Stimulated activated CD4-positive, alpha-beta T cell treated with anti-CD3 and anti-CD28 coated beads, Interleukin-4, amount 100 ng/mL, for 4 hours (primary cell): ENCODE measurements around the gene PSKH1.
"Not testable (repeated sequence)": the region's sequence is repeated elsewhere in the genome, so short reads cannot be mapped to it uniquely, and the experiment has no call there.

ENCODE experiments used
- DNase-seq, 2 experiments: peaks; one replicate each; pipeline ENCODE4 v3.0.0-alpha.2; 2020

Gene PSKH1

DNA sequence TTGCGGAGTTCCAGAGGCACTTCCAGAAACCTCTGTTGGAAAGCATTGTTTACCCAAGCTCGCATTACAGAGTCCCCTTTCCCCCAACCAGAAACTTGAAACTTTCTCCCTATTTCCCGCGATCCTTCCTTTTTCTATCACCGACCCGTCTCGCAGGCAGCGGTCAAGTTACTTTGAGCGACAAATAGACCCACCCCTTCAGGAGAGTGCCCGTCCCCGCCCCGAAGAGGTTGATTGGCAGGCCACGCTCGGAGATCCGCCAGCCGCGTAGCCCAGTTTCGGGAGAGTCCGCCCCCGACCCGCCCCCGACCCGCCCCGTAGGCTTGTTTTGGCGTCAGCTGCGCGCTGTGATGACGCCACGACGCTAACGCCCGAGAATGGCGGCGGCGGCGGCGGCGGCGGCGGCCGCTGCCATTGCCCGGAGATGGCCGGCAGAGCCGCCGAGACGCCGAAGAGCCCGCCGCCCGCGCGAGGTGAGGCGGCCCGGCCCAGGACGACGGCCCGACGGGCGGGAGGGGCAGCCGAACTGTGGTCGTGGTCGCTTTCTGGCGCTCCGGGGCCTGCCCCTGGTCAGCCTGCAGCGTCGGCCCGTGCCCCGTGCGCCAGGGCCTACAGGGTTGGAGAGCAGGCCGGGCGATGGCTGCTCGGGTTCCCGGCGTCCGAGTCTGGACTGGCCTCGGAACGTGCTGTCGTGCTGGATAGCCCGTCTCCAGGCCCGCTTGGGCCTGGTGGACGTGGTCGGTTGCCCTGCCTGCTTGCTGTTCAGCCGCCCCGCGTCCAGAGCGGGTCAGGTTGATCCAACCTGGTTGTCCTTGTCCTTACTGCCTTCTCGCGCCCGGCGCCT is at the start of gene PSKH1:
Gene PSKH1 (plus strand): TSS at position 356 of the 844 bp plus-strand sequence. CDS start 15,496 bp downstream, outside the sequence.
- DNase-seq: peak; percentile 91 to 93

DNA sequence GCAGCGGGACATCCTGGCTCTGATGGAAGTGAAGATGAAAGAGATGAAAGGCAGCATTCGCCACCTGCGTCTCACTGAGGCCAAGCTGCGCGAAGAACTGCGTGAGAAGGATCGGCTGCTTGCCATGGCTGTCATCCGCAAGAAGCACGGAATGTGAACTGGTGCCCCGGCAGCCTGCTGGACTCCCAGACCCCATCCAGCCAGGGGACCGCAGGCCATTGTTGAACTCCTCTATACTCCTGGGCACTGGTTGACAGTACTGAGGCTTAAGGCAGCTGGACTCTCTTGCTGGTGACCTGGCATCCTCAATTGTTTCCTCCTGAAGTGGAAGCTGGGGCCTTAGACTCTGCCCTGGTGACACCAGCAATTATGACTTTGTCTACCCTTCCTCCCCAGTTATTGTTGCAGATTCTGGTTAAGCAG is 49.7 kb upstream of the PSKH1 start:
- DNase-seq: no peak

DNA sequence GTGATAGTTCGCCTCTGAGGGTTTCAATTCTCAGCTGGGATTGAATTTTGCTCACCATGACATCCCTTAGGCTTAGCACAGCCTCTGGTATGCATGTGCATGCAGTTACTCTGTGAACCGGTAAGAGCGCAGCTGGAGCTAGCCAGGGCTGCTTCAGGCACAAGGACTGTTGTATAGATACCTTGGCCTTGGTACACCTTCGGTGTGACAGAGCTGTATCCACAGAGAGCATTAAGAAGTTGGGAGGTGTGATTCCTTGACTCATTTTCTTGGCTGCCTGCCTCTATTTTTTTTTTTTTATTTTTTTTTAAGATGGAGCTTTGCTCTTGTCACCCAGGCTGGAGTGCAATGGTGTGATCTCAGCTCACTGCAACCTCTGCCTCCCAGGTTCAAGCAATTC is 48.6 kb upstream of the PSKH1 start:
- DNase-seq: no peak

DNA sequence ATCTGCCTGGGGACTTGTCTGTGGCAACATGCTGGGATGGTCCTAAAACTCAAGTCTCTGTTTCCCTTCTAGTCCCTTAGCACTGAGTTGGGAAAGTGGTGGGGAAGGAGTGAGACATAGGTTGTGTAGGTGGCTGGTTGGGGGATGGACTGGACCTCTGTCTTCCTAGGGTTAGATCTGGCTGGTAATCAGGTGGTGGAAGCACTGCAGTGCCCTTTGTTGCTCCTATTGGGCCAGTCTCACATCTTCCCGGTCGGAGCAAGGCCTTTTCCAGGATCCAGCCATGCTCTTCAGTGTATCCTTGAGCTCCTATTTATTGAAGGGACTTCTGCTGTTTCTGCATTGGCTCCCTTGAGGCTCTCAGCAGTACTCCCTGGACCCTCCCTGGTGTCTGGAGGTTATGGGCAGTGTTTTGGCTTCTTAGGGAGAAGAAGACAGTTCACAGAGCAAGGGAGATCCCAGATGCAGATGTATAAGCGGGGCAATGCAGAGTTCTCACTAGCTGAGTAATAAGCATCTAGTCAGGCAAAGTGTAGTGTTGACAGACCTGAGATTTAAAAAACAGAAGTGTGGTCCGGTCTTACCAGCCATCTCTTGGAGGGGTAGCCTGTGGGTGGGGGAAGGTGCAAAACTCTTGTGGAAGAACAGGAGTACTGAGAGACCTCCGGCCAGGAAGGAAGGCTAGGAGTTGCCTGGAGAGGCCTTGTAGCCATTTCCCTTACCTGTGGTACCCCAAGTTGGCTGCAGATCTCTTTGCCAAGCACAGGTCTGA is 47.6 kb upstream of the PSKH1 start:
- DNase-seq: no peak

DNA sequence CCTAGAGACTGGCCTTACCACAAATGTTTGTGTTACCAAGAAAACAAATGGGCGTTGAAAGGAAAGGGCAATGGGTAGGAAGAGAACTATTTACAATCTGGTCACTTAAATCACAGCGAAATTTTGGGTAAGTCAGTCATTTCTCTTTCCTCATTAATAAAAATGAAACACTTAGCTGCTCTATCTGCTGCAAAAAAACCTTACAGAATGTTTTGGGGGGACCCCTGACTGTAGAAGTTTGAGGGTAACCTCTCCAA is 47.1 kb upstream of the PSKH1 start:
- no peak for DNase-seq

DNA sequence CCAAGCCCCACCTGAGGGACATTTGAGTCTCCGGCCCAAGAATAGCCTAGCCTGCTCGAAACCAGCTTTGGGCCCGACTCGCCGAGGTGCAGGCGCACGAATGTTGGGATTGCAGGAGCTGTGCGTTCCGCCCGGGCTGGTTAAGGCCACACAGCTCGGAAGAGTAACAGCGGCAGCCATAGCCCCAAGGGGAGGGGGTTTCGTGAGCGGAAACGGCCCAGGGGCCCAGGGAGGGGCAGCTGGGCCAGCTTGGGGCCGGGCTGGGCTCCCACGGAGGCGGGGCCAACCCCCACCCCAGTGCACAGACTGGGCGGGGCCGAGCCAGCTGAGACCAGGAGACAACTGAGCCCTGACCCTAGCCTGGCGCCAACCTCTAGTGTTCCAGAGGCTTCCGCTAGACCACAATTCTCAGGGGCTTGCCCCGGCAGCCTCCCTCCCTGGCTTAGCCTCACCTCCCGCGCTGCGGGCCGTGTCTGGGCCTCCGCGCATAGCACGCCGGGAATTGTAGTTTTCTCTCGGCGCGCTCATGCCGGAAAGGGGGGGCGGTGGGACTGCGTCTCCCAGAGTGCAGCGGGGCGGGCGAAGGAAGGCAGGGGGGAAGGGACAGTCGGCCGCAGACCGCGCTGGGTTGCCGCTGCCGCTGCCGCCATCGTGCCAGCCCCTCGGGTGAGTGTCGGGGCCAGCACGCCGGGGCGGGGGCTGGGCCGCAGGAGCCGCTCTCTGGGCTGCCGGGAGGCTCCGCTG is 46.6 kb upstream of the PSKH1 start, which contains the start of gene NUTF2:
Gene NUTF2 (plus strand): TSS at position 614 of the 744 bp plus-strand sequence. CDS start 18,198 bp downstream, outside the sequence.
- DNase-seq: peak; percentile 93

DNA sequence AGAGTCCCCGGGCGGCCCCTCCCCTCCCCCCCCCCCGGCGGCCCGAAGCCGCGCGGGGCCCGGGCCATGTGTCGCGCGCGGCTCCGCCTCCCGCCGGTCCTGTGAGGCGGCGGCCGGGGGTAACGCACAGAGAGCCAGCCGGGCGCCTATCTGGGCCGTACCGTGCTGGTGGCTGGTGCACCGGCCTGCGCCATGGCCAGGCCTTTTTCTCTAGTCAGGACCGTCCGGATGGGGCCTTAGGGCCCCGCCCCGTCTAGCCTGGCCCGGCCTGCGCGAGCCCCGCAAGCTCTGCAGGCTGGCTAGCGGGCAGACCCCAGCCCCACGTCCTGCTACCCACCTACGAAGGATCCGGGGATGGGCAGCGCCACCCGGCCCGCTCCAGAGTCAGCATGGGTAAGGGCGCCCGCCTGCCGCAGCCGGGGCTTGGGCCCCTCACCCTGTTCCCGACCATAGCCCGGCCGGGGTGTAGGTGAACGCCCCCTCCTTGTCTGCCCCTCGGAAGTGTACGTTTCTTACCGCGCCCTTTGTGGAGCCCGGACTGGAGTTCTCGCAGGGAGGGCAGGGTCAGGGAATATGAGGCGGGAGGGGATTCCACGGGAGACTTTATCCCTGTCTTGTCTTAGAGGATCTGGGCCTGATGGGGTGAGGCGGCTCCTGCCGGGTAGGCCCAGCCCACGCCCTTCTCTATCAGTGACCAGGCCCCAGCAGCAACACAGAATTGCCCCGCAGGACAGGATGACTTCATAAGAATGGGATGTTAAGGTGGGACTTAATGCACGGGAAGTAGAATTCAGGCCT is 45.8 kb upstream of the PSKH1 start, which contains the start of gene CENPT:
Gene CENPT (minus strand): TSS at position 630 of the 798 bp plus-strand sequence. CDS start 13,834 bp downstream, outside the sequence.
- DNase-seq: peak in 1 of 2 experiments; percentile 66

DNA sequence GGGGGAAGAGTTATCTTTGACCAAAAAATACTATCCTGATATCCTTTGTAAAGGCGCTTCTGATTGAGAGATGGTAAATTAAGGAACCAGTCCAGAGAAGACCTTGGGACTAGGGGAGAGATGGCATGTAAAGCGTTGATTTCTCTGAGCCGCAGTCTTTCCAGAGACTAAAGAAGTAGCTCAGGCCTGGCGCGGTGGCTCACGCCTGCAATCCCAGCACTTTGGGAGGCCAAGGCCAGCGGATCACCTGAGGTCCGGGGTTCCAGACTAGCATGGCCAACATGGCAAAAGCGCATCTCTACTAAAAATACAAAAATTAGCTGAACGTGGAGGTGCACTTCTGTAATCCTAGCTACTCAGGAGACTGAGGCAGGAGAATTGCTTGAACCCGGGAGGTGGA is 44.9 kb upstream of the PSKH1 start:
- no peak for DNase-seq

DNA sequence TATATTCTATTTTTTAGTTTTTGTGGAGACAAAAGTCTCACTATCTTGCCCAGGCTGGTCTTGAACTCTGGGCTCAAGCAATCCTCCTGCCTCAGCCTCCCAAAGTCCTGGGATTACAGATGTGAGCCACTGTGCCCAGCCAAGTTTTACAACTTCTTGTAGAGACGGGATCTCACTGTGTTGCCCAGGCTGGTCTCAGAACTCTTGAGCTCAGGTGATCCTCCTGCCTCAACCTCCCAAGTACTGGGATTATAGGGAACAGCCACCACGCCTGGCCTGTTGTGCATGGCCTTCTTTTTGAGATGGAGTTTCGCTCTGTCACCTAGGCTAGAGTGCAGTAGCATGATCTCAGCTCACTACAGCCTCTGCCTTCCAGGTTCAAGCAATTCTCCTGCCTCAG is 39.4 kb upstream of the PSKH1 start:
- DNase-seq: no peak

DNA sequence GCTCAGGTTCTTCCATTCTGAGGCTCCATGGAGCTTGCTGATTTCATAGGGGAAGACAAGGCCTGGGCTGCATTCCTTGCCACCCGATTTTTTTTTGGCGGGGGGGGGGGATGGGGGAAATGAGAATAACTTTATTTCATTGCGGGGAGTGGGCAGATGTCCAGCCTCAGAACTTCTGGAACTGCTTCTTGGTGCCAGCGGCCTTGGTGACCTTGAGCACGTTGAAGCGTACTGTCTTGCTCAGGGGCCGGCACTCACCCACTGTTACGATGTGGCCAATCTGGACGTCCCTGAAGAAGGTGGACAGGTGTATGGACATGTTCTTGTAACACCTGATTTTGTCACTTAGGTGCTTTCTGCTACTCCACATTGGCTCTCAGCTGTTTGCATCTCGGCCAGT is 37.3 kb upstream of the PSKH1 start:
- no peak for DNase-seq

DNA sequence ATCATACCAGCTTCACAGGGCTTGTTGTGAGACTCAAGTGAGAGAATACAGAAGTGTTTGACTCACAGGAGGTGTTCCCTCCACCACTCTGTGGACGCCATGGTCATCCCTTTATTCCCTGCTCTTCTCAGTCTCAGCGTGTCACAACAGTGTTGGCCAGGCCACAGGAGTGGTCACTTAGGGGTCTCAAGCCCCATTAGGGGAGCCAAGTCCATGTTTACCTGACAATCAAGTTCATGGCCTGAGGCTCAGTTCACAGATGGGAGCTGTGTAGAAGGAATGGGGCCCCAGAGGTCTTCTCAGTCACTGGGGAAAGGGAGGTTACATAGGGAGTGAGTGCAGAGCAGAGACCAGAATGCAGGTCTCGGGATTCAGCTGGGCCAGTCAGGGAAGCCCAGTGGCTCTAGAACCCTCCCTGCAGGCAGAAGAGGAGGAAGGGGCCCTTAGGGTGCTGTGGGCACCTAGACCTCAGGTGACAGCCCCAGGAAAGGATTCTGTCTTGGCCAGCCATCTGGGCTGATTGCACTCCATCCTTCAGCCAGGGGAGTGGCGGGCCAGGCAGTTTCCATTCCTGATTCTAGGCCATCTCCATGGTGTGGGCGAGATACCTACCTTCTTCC is 36.0 kb upstream of the PSKH1 start:
- no peak for DNase-seq

DNA sequence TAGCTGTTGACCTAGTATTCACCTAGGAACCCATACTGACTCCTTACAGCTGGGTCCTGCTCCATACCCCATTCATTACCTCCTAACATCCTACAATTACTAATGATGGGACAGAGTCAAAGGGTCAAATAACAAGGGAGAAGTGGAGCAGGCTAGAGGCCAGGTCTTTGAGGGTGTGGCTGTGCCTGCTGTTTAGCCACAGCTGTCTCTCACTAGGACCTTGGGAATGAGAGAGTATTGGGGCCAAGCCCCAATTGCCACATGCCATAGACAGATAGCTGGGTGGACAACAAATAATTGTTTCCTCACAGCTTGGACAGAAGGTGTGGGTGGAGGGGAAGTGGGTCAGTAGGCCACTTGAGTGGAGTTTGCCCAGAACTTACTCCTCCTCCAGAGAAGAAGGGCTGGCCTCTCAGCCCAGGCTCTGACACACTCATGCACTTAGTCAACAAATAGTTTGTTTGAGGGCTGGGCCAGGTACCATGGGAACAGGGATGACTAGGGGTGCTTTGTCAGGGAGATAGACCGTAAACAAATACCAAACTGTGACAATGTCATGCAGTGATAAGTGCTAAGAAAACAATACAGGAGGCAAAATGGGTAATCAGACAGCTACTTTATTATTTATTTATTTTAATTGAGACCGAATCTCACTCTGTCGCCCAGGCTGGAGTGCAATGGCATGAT is 35.4 kb upstream of the PSKH1 start:
- DNase-seq: peak in 1 of 2 experiments; percentile 23

DNA sequence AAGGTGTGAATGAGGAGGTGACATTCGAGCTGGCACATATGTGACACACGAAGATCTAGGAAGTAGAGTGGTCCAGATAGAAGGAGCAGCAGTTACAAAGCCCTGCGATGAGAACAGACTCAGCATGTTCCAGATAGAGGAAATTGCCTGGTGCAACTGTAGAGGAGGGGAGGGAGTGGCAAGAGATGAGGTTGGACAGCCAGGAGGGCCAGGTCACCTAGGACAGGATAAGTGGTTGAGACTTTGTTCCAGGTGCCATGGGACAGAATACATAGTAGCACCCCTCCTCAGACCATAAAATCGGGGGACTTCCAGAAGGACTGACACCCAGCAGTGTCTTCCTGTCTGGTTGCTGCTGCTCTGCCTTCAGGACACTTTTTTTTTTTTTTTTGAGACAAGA is 34.6 kb upstream of the PSKH1 start:
- no peak for DNase-seq

DNA sequence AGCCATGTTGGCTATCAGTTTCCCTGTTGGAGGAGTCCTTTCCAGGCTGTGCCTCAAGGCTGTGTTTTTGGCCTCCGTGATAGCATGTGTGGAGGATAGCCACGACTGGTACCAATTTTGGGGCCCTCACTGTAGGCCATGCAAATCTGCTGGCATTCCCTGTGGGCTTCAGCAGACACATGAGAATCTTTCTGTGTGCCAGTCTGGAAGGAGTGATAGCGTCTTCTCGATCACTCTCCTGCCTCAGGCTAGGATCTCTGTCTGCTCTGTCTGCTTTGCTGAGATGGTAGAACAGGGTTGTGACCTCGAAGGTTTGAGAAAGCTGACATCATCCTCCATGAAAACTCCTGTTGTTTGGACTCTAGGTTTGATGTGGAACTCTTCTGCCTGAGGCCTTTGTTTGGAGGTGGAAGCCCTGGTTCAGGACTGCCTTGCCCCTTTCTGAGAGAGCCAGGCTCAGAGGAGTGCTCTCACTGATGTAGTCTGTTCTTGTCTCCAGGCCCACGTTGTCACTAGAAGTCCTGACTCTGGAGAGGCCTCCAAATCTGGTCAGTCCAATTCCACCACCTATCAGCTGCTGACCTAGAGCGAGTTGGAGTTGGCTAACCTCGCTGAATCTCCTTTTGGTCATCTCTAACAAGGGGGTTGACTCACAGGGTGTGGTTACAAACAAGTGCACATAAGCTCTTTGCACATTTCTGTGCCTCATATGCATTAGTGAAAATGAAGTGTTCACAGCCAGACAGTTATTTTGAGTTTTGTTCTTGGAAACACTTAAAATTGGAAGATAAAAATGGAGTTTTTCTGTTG is 32.3 kb upstream of the PSKH1 start:
- no peak for DNase-seq

DNA sequence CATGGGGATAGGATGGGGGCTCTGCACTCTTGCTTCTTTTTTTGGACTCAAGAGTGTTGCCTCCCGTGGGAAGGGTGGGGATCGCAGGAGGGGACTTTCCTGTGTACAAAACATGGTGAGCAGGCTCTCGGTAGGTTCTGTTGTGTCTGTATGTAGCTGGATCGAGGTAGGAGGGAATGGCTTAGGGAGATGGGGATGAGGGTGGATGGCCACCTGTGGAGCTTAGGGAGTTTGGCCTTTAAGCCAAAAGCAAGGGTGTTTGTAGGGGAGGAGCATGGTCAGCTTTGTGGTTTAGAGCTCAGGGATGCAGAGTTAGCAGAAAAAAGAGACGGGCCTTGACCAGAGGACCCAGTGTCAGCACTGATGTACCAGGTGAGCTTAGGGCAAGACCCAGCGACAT is 31.2 kb upstream of the PSKH1 start:
- no peak for DNase-seq

DNA sequence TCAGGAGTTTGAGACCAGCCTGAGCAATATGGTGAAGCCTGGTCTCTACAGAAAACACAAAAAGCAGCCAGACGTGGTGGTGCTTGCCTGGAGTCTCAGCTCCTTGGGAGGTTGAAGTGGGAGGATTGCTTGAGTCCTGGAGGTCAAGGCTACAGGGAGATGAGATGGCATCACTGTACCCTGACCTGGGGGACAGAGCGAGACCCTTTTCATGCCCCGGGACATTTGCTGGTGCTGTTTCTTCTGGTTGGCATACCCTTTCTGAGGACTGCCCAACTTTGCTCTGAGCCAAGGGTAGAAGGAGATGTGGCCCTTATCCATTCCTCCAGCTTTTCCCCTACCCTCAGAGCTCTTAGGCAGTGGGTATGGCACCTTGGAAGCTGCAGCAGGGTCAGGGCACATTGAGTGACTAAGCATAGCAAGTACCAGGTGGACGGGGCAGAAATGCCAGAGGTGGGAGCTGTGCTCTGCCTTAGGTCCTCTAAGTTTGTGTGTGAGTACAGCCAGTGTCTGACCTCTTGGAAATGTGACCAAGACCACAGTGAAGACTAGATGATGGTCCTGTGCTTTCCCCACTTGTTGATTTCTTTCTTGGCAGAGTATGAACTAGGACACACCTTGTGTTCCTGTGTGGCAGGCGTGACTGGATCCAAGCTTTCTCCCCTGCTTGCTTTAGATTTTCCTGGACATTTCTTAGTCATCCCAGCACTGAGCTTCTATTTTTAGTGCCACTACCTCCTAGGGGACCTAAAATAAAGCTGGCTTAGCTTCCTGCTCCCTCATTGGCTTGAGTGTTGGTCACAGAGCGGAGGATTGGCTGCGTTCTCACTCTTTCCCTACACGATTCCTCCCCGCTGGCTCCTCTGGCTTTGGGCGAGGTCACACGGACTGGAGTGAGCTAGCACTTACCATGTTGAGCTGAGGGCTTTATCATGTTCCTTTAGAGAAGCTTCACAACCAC is 30.2 kb upstream of the PSKH1 start:
- no peak for DNase-seq

DNA sequence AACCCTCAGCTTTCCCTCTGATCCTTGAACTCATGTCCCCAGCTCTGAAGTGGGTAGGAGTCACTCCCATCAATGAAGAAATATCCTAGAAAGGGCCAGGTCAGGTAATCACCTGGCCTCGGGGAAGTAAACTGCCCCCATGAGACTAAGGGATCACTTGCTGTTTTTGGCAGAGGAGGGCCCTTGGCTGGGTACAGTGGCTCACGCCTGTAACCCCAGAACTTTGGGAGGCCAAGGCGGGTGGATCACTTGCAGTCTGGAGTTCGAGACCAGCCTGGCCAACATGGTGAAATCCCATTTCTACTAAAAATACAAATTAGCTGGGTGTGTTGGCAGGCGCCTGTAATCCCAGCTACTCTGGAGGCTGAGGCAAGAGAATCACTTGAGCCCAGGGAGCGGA is 29.0 kb upstream of the PSKH1 start:
- not testable (repeated sequence) for DNase-seq

DNA sequence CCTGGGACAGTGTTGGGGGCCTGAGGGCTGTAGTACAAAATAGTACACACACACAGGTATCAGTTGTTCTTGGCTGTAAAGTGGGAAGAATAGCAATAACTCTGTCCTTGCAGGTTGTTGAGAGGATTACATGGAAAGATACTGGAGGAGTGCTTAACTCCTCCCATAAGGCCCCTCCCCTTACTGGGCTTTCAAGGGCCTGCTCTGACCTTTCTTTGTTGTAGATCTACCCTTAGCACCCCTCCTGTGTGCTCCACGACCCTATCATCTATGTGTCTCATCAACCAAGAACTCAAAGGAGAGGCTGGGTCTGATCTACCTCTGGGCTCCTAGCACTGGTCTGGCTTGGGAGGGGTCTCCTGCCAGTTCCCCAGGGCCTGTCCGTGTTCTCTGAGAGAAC is 28.5 kb upstream of the PSKH1 start:
- no peak for DNase-seq

DNA sequence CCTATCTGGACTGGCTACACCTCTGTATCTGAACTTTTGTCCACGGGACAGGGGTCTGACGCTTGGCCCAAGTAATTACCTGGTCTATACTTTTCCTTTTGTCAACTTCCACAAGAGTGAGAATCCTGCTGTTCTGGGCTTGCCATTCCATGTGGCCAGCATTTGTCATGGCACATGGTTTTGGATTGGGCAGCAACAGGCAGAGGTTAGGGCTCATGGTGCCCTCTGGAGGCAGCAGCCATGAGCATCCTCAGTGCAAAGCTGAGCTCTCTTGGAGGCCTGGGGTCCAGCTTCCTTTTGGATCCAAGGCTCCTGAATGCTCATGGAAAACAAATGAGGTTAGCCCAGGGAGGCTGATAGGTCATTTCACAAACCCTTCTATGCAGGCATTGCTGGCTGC is 27.7 kb upstream of the PSKH1 start:
- DNase-seq: no peak
